ENCODE measurements around the gene TEDC2.
"Not testable (repeated sequence)": the region's sequence is repeated elsewhere in the genome, so short reads cannot be mapped to it uniquely, and the experiment has no call there.

The TEDC2 gene, protein sequence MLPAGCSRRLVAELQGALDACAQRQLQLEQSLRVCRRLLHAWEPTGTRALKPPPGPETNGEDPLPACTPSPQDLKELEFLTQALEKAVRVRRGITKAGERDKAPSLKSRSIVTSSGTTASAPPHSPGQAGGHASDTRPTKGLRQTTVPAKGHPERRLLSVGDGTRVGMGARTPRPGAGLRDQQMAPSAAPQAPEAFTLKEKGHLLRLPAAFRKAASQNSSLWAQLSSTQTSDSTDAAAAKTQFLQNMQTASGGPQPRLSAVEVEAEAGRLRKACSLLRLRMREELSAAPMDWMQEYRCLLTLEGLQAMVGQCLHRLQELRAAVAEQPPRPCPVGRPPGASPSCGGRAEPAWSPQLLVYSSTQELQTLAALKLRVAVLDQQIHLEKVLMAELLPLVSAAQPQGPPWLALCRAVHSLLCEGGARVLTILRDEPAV

DNA sequence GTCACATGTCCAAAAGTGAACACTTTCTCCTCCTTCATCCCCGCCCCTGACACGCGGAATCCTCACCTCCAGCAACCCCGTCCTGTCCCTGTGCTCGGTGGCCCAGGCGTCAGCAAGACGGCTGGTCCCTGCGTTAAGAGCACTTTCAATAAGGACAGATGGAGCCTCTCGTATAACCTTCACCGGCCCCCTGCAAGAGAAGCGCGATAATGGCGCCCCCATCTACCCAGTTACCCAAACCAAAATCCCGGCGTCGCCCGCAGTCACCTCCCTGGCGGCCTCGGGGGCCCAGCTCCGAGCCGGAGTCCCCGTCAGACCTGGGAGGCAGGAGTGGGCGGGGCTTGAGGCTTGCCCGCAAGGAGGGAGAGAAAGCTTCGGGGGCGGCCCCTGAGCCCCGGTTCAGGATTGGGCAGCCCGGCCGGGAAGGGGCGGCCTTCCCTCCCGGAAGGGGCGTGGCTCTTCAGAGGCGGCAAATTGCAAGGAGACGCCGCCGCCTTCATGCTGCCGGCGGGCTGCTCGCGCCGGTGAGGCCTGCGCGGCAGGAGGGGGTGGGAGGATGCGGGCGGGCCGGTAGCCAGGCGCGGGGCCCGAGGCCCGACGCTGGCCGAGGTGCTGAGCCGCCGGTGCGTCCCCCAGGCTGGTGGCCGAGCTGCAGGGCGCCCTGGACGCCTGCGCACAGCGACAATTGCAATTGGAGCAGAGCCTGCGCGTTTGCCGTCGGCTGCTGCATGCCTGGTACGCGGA, at the start of gene TEDC2:
TSS of gene TEDC2 (plus strand) at position 463 of the 744 bp plus-strand sequence. CDS start at position 499, 36 bp downstream.
- peak; percentile 99 for DNase-seq

DNA sequence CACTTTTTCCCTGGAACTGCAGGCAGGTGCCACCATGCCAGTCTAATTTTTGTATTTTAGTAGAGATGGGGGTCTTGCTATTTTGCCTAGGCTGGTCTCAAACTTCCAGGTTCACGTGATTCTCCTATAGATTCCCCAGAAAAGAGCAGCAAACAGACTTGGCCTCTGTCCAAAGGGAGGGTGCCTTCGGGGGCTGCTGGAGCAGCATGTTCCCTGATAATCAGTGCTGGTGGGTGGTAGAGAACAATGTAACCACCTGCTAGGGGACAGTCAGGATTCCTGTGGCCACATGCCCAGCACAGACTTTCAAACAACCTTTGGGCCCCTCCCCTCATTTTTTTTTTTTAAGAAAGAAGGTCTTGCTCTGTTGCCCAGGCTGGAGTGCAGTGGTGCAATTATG, 44.8 kb upstream of the TEDC2 start:
- DNase-seq, result peak; percentile 89

DNA sequence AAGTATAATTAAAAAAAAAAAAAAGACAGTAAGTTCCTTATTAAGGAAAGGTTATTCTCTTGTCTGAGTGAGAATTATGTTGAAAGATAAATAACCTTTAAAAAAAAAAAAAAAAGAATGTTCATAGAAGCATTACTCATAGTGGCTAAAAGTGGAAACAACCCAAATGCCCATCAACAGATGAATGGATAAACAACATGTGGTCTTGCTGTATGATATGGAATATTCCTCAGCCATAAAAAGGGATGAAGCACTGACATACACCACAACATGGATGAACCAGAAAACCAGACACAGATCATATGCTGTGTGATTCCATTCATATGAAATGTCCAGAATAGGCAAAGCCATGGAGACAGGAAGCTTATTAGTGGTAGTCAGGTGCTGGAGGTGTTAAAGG, 39.9 kb upstream of the TEDC2 start:
- DNase-seq, result peak; percentile 21

DNA sequence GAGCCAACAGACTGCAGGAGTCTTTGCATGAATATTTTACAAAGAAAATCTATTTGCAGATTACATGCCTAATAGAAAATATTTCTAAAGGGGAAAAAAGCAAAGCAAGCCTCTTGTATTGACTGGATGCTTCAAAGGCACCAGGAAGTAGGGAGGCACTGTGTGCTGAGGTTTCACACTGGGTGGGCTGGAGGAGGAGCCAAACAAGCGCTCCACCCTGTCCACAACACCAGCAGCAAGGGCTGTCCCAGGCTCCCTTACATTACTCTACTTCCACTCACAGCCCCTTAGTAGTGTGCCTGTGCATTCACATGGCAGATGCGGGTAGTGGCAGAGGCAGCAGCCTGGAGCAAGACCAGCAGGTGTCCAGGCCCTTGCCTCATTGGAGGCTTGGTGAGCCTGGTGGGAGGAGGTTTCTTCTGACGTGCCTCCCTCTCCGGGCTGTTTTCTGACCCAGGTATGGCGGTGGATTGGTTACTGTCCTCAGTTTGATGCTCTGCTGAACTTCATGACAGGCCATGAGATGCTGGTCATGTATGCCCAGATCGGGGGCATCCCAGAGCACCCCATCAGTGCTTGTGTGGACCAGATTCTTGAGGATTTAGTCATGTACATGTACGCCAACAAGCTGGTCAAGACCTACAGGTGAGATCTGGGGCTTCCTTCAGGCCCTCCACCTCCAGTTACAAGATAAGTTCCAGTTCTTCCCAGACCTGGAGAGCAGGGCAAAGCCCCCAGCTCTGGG, 37.6 kb upstream of the TEDC2 start:
- peak; percentile 33 for DNase-seq

DNA sequence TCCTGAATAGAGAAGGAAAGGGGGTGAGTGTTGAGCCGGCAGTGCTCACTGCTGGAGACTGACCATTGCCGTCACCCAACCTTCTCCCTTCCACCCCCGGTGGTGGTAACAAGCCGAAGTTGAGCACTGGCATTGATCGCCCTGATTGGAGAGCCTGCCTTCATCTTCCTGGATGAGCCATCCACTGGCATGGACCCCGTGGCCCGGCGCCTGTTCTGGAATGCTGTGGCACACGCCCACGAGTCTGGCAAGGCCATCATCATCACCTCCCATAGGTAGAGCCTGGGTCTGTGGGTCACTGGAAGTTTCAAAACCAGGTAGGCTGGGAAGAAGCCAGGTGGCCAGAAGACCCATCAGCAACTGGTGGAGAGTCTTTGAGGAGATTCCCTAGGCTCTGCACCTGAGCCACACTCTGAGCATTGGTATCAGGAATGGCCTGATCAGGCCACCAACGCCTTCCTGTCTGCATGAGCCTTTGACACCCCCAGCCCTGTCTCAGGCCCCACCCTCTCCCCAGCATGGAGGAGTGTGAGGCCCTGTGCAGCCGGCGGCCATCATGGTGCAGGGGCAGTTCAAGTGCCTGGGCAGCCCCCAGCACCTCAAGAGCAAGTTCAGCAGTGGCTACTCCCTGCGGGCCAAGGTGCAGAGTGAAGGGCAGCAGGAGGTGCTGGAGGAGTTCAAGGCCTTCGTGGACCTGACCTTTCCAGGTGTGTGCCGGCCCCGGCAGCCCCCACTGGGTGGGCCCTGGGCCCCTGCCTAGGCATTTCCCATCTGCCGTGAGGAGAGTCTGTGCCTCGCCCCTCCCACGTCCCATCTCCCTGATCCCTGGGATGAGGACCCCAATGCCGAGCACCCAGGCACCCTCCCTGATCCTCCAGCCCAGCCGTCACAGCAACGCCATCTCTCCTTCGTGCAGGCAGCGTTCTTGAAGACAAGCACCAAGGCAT, 35.6 kb upstream of the TEDC2 start:
- no peak for DNase-seq

DNA sequence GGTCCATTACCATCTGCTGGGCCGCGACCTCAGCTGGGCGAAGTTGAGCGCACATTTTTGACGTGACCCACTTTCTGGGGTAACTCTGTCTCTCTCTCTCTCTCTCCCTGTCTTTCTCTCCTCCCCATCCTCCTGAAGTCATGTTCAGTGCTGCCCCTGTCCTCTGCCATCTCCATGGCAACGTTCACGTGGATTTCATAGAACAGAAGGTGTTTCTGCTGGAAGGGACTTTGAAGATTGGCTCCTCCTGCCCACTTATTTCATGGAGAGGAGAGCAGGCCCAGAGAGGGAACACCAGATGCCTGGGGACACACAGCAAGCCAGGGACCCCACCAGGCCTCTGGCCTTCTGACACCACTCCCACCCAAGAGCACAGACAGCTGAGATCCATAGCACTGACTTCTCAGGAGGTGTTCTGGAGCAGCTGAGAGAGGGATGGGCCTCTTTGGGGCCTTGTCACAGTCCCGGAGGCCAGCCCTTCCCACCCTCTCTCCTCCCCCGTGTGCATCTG, 34.8 kb upstream of the TEDC2 start:
- DNase-seq, result peak; percentile 11

DNA sequence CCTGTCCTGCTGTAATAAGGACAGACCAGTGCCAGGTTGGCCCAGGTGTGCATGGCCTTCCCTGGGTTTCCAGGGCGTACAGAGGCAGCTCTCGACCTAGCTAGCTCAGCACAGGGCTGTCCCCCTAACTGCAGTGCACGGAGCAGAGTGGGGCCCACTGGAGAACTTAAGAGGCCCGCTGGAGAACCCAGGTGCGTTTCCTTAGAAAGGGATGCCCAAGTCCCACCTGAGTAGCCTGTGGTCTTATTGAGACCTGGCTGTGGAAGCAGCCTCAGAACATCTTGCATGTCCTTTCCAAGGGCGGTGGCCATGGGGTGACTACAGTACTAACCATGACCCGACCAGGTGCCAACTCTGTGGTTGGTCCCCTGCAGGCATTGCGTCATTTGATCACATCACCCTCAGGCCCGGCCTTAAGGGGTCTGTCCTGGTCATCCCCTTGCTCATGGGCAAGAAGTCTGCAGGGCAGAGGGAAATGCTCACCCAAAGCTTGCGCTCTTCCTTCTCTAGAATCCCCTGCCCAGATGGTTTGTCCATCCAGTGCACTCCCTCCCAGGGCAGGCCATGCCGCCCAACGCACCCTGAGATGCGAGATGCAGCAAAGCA, 34.0 kb upstream of the TEDC2 start:
- no peak for DNase-seq

DNA sequence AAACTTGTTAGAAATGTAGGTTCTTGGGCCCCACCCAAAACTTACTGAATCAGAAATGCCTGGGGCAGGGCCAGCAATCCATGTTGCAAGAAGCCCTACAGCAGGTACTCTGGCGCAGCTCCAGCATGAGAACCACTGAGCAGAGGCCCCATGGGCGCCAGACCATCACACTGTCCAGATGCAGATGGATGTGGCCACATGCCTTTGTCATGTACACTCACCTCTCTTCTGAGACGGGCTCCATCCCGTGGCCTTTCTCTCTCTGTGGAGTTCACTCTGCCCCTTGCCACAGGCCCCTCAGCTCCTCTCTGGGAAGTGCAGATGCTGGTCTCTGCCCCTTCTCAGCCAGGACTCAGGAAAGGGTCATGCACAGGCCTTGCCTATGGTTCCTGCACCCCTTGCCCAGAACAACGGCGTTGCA, 33.0 kb upstream of the TEDC2 start:
- no peak for DNase-seq

DNA sequence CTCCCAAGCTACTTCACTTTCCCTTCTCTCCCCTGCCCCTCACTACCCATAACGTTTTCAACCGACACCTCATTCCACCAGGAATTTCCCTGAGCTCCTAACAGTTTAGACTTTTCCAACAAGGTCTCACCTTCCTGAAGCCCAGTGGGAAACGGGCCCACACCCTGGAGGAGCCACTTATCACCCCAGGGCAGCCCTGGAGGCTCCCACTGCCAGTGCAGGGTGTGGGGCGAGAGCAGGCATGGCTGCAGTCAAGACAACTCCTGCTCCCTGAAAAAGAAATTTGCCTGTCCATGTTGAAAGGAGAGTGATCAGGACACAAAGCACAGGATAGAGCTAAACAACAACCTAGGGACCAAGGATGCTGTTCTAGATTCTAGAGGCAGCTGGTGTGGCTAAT, 32.4 kb upstream of the TEDC2 start:
- no peak for DNase-seq

DNA sequence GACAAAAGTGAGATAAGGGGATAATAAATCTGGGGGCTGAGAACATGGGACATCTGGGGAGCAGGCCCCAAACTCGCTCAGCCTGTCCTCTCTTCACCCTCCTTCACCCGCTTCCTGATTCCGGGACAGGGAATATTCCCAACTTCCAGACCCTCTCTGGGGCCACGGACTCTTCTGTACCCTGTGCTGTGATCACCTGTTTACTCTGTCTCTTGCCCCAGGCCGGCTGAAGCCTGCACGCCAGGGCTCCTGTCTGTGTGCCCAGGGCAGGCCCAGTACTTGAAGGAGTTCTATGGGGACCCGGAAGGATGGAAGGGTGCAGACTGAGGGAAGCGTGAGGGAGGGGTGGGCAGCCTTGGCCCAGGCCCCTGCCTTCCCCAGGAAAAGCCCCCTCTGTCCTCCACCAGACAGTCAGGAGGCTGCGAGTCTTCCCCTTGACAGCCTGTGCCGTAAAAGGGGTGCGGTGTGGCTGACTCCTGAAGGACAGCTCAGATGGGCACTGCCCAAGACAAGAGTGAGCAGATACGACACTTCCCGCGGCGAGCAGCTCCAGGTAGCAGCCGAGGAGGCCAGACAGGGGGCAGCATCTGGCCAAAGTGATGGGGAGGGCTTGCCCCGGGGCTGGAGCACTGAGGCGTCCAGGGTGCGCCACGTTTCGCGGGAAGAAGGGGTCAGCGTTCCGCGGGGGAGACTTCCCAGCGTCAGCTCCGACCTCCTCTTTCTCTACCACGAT, 31.7 kb upstream of the TEDC2 start:
- DNase-seq, result peak; percentile 79

DNA sequence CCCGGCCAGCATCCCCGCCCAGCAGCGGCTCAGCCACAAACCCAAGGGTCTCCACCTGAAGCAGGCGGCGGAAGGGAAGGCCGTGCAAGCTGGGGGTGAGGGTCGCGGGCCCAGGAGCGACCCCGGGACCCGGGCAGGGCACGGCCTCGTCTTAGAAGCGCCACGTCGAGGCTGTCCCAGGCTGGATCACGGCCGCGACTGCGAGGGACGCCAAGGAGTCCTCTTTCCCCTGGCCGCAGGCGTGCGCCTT, 31.2 kb upstream of the TEDC2 start:
- DNase-seq, result no peak

DNA sequence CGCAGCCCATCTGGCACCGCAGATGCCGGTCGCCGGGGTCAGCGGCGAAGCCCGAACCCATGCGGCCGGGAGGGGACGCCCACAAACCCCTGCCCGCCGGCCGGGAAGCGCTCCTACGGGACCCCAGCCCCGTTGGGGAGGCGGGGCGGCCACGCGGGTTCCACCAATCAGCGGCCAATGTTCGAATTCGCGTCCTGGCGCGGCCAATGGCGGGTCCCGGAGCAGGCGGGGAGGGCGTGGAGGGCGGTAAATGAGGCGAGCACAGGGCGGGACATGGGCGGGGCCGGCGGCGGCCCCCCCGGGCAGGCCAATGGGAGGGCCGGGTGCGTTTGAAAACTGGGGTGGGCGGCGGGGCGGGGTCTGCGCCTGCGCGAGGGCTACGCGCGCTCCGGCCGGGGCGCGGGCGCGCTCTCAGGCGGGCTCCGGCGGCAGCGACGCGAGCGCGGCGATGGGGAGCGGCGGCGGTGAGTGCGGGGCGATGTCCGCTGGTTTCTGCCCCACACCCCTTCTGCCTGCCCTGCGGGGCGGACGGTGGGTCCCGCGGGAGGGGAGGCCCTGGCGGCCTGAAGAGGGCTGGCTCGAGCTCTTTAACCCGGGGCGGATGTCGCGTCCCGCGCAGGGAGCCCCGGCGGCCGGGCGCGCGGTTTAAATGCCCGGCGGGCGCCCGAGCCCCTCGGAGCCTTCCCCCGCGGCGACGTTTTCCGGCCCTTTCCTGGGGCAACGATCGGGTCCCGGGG, 30.7 kb upstream of the TEDC2 start, which contains the start of gene CCNF:
TSS of gene CCNF (plus strand) at position 414 of the 737 bp plus-strand sequence. CDS start at position 449, 35 bp downstream.
- DNase-seq, result peak; percentile 99

DNA sequence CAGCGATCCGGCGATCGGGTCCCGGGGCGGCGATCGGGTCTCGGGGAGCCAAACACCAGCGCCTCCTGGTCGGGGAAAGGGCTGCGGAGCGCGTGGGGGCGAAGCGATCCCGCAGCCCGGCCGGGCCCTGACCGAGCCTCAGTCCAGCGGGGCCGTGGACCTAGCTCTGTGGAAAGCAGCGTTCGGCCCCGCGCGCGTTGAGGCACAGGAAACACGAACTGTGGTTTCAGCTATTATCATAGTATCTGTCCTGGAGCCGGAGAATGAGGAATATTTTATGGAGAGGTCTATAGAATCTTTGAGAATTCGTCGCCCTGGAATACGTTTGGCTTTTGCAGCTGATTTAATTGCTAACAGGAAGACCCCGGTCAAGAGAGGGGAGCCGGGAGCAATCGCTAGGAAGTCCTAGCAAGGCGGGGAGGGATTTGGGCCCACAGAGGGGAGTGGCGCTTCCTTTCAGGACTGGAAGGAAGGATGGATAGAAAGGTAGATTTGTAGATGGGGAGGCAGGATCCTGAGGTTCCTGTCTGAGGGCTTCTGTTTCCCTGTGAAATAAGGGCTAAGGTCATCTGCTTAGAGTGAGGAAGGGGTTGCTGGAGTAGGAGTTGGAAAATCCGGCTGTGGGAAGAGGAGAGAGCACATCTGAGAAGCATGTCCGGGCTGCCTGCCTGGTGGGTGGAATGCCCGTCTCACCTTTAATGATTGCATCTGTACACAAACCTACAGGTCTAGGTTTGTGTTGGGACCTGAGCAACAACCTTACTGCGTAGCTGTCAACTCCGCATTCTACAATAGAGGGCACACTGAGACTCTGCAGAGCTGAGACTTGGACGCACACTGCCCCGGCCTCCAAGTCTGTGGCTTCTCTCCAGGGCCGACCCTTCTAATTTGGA, 29.9 kb upstream of the TEDC2 start:
- DNase-seq, result peak; percentile 57

DNA sequence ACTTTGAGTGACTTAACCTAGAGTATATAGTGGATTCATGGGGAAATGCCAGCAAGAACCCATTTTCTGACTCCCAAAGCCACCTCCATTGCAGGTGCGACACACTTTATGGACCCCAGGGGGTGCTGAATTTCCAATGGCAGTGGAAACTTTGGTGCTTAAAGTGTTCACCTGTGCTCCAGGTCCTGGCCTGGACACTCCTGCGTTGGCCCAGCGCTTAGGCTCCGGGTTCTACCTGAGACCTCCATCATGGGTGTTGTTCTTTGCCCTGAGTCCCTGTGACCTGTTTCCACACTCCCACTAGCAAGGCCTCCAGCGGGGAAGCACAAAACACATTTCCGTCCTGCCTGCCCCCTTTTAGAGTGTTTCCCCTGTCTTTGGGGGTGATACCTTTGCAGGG, 27.6 kb upstream of the TEDC2 start:
- no peak for DNase-seq

DNA sequence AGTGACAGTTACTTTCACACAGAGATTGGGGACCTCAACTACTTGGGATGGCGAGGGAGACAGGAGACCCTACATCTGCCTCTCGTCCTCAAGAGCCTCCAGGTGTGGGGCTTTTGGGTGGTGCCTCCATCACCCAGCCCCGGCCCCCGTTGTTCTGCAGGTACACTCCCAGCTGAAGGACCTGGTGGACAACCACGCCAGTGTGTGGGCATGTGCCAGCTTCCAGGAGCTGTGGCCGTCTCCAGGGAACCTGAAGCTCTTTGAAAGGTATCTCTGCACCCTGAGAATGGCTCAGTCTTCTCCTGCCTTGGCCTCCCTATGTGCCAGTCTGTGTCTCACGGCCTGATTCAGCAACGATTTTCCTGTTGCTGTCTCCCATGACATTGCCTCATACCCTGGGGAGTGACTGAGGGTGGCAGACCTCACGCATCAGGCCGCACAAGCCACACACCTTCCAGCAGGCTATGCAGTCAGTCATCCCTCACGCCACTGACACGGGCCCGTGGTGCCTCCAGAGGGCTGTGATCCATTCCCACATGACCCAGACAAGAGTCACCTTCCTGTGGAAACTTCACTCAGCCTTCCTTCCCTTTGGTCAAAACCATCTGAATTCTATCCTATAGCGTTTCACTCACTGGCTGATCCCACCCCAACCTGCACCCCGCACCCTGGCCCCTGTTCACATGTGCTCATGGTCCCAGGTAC, 27.0 kb upstream of the TEDC2 start:
- no peak for DNase-seq

DNA sequence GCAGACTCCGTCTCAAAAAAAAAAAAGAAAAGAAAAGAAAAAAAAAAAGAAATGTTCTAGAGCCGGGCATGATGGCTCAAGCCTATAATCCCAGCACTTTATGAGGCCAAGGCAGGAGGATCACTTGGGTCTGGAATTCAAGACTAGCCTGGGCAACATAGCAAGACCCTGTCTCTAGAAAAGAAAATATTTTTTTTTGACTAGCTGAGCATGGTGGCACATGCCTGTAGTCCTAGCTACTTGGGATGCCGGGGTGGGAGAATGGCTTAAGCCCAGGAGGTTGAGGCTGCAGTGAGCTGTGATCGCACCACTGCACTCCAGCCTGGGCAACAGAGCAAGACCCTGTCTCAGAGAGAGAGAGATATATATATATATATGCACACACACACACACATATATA, 24.7 kb upstream of the TEDC2 start:
- DNase-seq, result not testable (repeated sequence)

DNA sequence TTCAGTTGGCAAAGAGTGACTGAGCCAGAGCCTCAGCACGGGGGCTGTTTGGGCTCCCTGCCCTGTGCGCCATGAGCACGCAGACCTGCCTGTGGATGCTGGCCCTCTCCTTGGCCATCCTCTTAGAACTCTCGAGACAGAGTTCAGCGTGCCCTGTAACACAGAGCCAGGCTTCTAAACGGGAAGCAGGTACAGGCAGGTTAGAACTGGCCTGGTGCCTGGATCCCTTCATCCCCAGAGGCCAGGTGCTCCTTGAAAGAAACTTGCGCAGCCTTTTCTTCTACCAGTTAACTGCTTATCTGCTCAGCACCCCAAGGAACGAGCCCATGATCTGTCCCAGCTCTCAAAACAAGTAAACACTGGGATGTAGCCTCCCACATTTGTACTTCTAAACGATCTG, 23.8 kb upstream of the TEDC2 start:
- no peak for DNase-seq

DNA sequence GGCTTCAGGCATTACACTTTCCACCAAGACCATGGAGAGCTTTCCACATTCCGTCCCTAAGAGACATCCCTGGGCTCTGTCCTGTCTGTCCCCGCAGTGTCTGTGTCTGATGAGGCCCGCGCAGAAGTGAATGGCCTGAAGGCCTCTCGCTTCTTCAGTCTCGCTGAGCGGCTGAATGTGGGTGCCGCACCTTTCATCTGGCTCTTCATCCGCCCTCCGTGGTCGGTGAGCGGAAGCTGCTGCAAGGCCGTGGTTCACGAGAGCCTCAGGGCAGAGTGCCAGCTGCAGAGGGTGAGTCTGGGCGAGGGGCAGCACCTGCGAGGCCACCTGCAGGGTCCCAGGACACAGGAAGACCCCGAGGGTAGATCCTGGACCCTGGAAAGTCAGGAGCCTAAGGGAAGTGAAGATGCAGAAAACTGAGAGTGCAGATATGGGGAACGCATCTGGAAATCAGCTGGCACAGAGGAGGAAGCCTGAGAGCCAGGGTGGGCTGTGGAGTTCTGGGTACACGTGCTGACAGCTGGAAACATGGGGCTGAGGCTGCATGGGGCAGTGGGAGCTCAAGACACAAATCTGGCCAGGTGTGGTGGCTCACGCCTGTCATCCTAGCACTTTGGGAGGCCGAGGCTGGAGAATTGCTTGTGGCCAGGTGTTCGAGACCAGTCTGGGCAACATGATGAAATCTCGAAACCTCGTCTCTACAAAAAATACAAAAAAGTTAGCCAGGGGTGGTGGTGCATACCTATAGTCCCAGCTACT, 22.7 kb upstream of the TEDC2 start:
- DNase-seq, result no peak

Data from NCI-H69 (cell line).